ENCODE measurements around the gene CD300LG.

The CD300LG gene

DNA sequence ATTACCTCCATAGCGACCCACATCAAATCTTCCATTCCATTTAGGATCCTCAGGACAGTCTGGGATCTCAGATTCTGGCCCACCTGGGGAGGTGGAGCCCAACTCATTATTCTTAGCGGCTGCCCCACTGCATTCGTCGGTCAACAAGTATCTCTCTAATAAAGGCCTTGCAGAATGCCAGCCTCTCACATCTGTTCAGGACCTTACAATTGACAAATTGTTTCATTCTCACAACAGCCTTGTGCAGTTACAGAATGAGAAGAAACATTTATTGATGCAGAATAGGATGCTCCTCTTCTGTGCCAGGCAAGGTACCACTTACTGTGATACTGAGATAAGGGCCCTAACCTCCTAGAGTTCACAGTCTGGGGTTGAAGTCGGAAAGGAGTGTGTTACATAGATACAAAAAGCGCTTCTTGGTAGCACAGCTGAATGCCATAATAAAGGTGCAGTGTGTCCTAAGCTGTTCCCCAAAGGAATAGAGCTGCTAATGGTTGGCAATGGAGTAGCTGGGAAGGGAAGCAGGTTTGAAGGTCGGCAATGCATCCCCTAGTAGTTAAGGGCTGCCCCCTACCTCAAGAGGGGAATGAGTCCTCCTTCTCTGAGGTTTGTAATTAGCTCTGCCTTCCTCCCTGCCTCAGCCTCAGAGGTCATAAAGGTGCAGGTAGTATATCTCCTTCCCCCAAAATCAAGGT is 62.7 kb downstream of the CD300LG start:
- no peak for DNase-seq

DNA sequence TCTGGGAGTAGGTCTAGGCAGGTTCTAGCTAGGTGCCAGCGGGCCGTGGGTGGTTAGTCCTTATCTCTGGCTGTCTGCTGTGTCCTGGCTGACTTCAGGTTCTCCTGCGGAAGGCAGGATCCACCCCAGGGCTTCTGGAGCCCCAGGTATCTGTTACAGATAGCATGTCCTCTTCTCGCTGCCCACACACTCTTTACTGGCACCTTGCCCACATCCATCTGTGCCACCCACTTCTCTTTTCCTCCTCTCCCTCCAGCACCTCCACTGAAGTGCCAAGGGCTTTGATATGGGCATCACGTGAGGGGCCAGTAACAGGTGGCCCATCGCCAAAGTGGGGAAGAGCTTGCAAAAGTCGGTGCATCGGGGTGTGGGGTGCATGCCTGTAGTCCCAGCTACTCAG is 64.9 kb downstream of the CD300LG start:
- no peak for DNase-seq

DNA sequence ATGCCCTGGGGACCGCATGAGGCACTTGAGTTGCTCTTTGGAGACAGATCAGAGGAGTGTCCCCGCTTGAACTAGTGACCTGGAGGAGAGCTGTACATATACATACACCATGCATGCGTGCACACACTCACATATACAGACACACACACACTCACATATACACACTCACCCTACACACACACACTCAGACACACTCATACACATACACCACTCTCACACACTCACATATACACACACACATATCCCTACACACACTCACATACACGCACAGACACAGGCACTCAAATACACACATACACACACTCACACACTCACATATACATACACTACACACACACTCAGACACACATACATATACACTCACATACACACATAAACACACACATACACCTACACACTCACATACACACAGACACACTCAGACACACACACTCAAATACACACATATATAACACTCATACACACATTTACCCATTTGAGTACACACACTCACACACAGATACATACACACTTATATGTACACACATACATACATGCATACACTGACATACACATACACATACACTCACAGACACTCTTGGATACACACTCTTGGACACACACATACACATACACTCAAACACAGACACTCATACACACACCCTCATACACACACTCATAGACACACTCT is 65.8 kb downstream of the CD300LG start:
- DNase-seq, result no peak

All from activated CD4-positive, alpha-beta T cell treated with anti-CD3 and anti-CD28 coated beads, Interleukin-2, amount 50 U/mL, for 48 hours (primary cell).